ENCODE results near the gene ABLIM1.

GRCh38 chr10:114645706-114646105 is 12.4 kb downstream of the ABLIM1 start:
- no peak for TF ChIP-seq EZH2 (conservative IDR thresholded peaks at IDR 0.05; ENCODE audit: low read depth, low read length)
- TF ChIP-seq ZNF362 (CRISPR knock-in tag; IDR thresholded peaks at IDR 0.05; ENCODE audit: borderline replicate concordance), result no peak
- no peak for TF ChIP-seq YY1 (IDR thresholded peaks at IDR 0.05; ENCODE audit: insufficient read depth, insufficient replicate concordance, low read depth, low read length)

All from HepG2 (cell line).